ENCODE data around the gene FBXO44. TPM values are rescaled to one million over a fixed set of nuclear protein-coding genes. Genes with fewer than 3 reads are reported as not detected.

Gene FBXO44
- total and polyA plus RNA-seq, 2 donors (not counting 1 experiment from before 2014, with no cell fraction given), result 8.1 to 17.8 TPM

- Histone ChIP-seq H3K27me3 (ENCODE audit: control insufficient read depth, insufficient read depth, low read length) (peaks cover 14% of the 10 kb centered on the region), H4K20me1 (ENCODE audit: control insufficient read depth, extremely low read depth, insufficient read depth, low read length) (no peaks in the 10 kb centered on the region), H3K79me2 (ENCODE audit: control insufficient read depth, insufficient read depth, low read length) (no peaks in the 10 kb centered on the region), H3K36me3 (ENCODE audit: control insufficient read depth, insufficient read depth, low read length) (no peaks in the 10 kb centered on the region), H3K4me1 (ENCODE audit: control insufficient read depth, extremely low read depth, insufficient read depth, low read length) (no peaks in the 10 kb centered on the region), H3K4me2 (ENCODE audit: extremely low read depth, insufficient read depth, low read length) (no peak overlapping the region), H3K9ac (ENCODE audit: insufficient read depth, low read length) (no peak overlapping the region), H3K4me3 (replicated peaks in 1 of 4; ENCODE audit: control extremely low read depth in 1 of 4, insufficient read depth in 1 of 4, low read depth in 3 of 4, low read length in 4 of 4) (no peak overlapping the region), H3K27ac (ENCODE audit: insufficient read depth, low read length) (no peak overlapping the region), H3K9me3 (ENCODE audit: control insufficient read depth, insufficient read depth, low read depth, low read length) (no peaks in the 10 kb centered on the region), H2AFZ (ENCODE audit: low read length) (no peak overlapping the region)
- no peak for DNase-seq (ENCODE audit: low read depth in 2 of 2)
- TF ChIP-seq, protein P1, sequence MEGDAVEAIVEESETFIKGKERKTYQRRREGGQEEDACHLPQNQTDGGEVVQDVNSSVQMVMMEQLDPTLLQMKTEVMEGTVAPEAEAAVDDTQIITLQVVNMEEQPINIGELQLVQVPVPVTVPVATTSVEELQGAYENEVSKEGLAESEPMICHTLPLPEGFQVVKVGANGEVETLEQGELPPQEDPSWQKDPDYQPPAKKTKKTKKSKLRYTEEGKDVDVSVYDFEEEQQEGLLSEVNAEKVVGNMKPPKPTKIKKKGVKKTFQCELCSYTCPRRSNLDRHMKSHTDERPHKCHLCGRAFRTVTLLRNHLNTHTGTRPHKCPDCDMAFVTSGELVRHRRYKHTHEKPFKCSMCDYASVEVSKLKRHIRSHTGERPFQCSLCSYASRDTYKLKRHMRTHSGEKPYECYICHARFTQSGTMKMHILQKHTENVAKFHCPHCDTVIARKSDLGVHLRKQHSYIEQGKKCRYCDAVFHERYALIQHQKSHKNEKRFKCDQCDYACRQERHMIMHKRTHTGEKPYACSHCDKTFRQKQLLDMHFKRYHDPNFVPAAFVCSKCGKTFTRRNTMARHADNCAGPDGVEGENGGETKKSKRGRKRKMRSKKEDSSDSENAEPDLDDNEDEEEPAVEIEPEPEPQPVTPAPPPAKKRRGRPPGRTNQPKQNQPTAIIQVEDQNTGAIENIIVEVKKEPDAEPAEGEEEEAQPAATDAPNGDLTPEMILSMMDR (conservative IDR thresholded peaks at IDR 0.05 in 1 of 2, IDR thresholded peaks at IDR 0.05 in 1 of 2; ENCODE audit: low read depth in 1 of 2, low read length in 2 of 2), result no peak
- TF ChIP-seq EZH2 (IDR thresholded peaks at IDR 0.05; ENCODE audit: low read length, missing control alignments), result no peak
Measured at GRCh38 chr1:11706292-11706691, 51.6 kb downstream of the FBXO44 start.

- no peak for TF ChIP-seq EZH2 (IDR thresholded peaks at IDR 0.05; ENCODE audit: low read length, missing control alignments)
- TF ChIP-seq, protein P1 (conservative IDR thresholded peaks at IDR 0.05 in 1 of 2, IDR thresholded peaks at IDR 0.05 in 1 of 2; ENCODE audit: low read depth in 1 of 2, low read length in 2 of 2), result no peak
- Histone ChIP-seq H3K9ac (ENCODE audit: insufficient read depth, low read length) (no peak overlapping the region), H3K79me2 (ENCODE audit: control insufficient read depth, insufficient read depth, low read length) (no peaks in the 10 kb centered on the region), H3K36me3 (ENCODE audit: control insufficient read depth, insufficient read depth, low read length) (no peaks in the 10 kb centered on the region), H3K27me3 (ENCODE audit: control insufficient read depth, insufficient read depth, low read length) (peaks cover 8% of the 10 kb centered on the region), H3K4me2 (ENCODE audit: extremely low read depth, insufficient read depth, low read length) (no peak overlapping the region), H4K20me1 (ENCODE audit: control insufficient read depth, extremely low read depth, insufficient read depth, low read length) (no peaks in the 10 kb centered on the region), H3K4me1 (ENCODE audit: control insufficient read depth, extremely low read depth, insufficient read depth, low read length) (no peaks in the 10 kb centered on the region), H2AFZ (ENCODE audit: low read length) (no peak overlapping the region), H3K27ac (ENCODE audit: insufficient read depth, low read length) (no peak overlapping the region), H3K9me3 (ENCODE audit: control insufficient read depth, insufficient read depth, low read depth, low read length) (no peaks in the 10 kb centered on the region), H3K4me3 (replicated peaks in 1 of 4; ENCODE audit: control extremely low read depth in 1 of 4, insufficient read depth in 1 of 4, low read depth in 3 of 4, low read length in 4 of 4) (no peak overlapping the region)
- DNase-seq (ENCODE audit: low read depth in 2 of 2), result no peak
Measured at GRCh38 chr1:11707621-11708276, 53.1 kb downstream of the FBXO44 start.

DNA sequence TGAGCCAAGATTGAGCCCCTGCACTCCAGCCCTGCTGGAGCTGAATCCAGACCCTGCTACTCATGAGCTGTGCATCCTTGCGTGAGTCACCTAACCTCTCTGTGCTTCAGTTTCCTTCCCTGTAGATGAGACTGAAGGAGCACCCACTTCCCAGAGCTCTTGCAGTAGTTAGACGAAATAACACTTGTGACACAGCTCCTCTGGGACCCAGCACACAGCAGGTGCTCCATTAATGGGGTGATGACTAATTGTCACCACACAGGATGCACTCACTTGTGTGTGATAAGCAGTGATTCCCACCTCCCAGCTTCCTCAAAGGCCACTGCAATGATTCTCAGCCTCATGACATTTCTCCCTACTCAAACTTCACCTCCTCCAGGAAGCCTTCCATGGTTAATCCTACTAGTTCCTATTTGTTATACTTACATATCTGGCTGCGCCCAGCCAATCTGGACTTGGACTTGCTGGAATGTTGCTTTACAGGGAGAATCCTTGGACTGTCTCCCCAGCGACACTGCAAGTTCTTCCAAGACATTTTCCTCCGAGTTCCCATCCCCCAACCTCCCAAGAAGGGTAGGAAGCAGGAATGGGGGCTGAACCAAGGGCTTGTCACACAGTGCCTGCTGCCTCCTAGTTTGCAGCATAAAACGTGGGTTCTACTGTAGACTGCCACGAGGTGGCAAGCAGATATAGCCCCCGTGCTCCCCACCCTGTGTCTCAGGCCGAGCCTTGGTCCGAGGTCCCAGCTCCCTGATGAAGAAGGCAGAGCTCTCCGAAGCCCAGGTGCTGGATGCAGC, 54.1 kb downstream of the FBXO44 start:
- Histone ChIP-seq H3K9ac (ENCODE audit: insufficient read depth, low read length) (no peak overlapping the region), H3K27me3 (ENCODE audit: control insufficient read depth, insufficient read depth, low read length) (peaks cover under 1% of the 10 kb centered on the region), H3K4me3 (replicated peaks in 1 of 4; ENCODE audit: control extremely low read depth in 1 of 4, insufficient read depth in 1 of 4, low read depth in 3 of 4, low read length in 4 of 4) (no peak overlapping the region), H3K4me1 (ENCODE audit: control insufficient read depth, extremely low read depth, insufficient read depth, low read length) (no peaks in the 10 kb centered on the region), H3K79me2 (ENCODE audit: control insufficient read depth, insufficient read depth, low read length) (no peaks in the 10 kb centered on the region), H4K20me1 (ENCODE audit: control insufficient read depth, extremely low read depth, insufficient read depth, low read length) (no peaks in the 10 kb centered on the region), H2AFZ (ENCODE audit: low read length) (no peak overlapping the region), H3K4me2 (ENCODE audit: extremely low read depth, insufficient read depth, low read length) (no peak overlapping the region), H3K9me3 (ENCODE audit: control insufficient read depth, insufficient read depth, low read depth, low read length) (no peaks in the 10 kb centered on the region), H3K36me3 (ENCODE audit: control insufficient read depth, insufficient read depth, low read length) (no peaks in the 10 kb centered on the region), H3K27ac (ENCODE audit: insufficient read depth, low read length) (no peak overlapping the region)
- no peak for DNase-seq (ENCODE audit: low read depth in 2 of 2)
- TF ChIP-seq, protein P1 (conservative IDR thresholded peaks at IDR 0.05 in 1 of 2, IDR thresholded peaks at IDR 0.05 in 1 of 2; ENCODE audit: low read depth in 1 of 2, low read length in 2 of 2), result no peak
- TF ChIP-seq EZH2 (IDR thresholded peaks at IDR 0.05; ENCODE audit: low read length, missing control alignments), result no peak
